Breast epithelium (tissue), 4 donors: ENCODE measurements around the gene ARSA. TPM values are rescaled to one million over a fixed set of nuclear protein-coding genes. Genes with fewer than 3 reads are reported as not detected.
A peak's percentile ranks its signal among the peaks of the same experiment; 100 is the strongest.
"Not testable (repeated sequence)": the region's sequence is repeated elsewhere in the genome, so short reads cannot be mapped to it uniquely, and the experiment has no call there.

Experiments used
- DNase-seq, 2 donors: peaks; one replicate each; pipeline ENCODE4 v3.0.0-alpha.2; 2019; ENCODE audit warnings: low spot score in 2 of 2
- H3K27ac ChIP-seq, 2 donors: fragments of 200-600 bp; sonication (generic) in 1 of 2; one replicate each; pipeline ENCODE4 v1.5.1; 2016 to 2019; ENCODE audit warnings: mild to moderate bottlenecking in 1 of 2
- H3K27me3 ChIP-seq, 2 donors: fragments of 200-600 bp; sonication (generic) in 1 of 2; one replicate each; pipeline versions ENCODE4 v1.5.1 to v1.6.0; 2017 to 2019; ENCODE audit warnings: control low read depth in 1 of 2, mild to moderate bottlenecking in 1 of 2
- H3K36me3 ChIP-seq: fragments of 200-600 bp; one replicate; pipeline ENCODE4 v1.5.1; 2019
- H3K4me1 ChIP-seq, 2 donors: fragments of 200-600 bp; sonication (generic); one replicate each; pipeline ENCODE4 v1.5.1; 2016 to 2019; ENCODE audit warnings: control low read depth in 1 of 2
- H3K4me3 ChIP-seq, 3 donors: fragments of 200-600 bp; sonication (generic); 1 replicate in 2 of 3; 2 replicates in 1 of 3; pipeline ENCODE4 v1.5.1; 2016 to 2019; ENCODE audit warnings: mild to moderate bottlenecking in 3 of 3, moderate library complexity in 2 of 3
- H3K9me3 ChIP-seq, 2 donors: fragments of 200-600 bp; sonication (generic) in 1 of 2; one replicate each; pipeline ENCODE4 v1.5.1; 2016 to 2019; ENCODE audit warnings: control low read depth in 1 of 2
- POLR2A ChIP-seq: fragments of 450-650 bp; IDR thresholded peaks from one replicate; pipeline ENCODE4 v1.6.1; 2016; ENCODE audit warnings: antibody characterized with exemption, mild to moderate bottlenecking, moderate library complexity
- POLR2AphosphoS5 ChIP-seq, 3 donors: sonication (generic); formaldehyde crosslinking; IDR thresholded peaks; one replicate each; pipeline ENCODE4 v1.6.1; 2017; ENCODE audit warnings: antibody characterized with exemption in 3 of 3
- intact Hi-C: fragments of 100-400 bp; cut with DNase I; formaldehyde crosslinking; loops from one replicate; pipeline ENCODE4 v1.15.1; 2023; ENCODE audit warnings: low total_unique reads
- total RNA-seq, 3 donors: library from RNA; depleted of rRNA; stranded (reverse); fragments of >200 nt; gene quantifications; one replicate each; pipeline ENCODE4 v1.1.0, GENCODE V29; 2016
- TF ChIP-seq, protein P1 (sequence below), 3 donors: fragments of 450-650 bp; IDR thresholded peaks; one replicate each; pipeline ENCODE4 v1.5.1; 2016 to 2017; ENCODE audit warnings: antibody characterized with exemption in 3 of 3, mild to moderate bottlenecking in 3 of 3, moderate library complexity in 3 of 3

The ARSA gene
- total RNA-seq, 3 donors from 2014 or later = 23.8 to 39.0 (median 36.3) TPM

GRCh38 chr22:50610041-50610451, 17.9 kb downstream of the ARSA start:
- no peaks in the 10 kb centered on the region for H3K4me1 ChIP-seq
- no peak overlapping the region for H3K4me3 ChIP-seq
- no peak for TF ChIP-seq POLR2AphosphoS5 (IDR thresholded peaks at IDR 0.05)
- no peaks in the 10 kb centered on the region for H3K36me3 ChIP-seq
- DNase-seq = peak in 1 of 2 donors; percentile 39
- H3K27ac ChIP-seq = no peak overlapping the region
- intact Hi-C loops = no loop called here
- no peaks in the 10 kb centered on the region for H3K9me3 ChIP-seq
- no peaks in the 10 kb centered on the region for H3K27me3 ChIP-seq

DNA sequence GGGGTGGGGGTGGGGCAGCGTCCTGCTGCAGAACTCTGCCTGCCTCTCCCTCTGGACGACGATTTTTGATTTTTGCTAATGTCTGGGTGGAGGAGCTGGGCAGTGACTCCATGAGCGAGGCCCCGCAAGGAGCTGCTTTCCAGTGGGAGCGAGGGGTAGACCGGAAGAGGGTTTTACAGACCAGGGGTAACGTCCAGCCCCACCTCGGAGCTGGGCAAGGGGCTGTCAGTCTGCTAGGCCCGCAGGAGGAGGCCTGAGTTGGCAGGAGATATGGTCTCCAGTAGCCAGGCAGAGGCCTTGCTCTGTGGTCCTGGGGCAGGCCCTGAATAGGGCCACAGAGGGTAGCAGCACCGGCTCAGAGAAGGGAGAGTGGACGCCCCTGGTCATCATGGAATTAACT, 18.4 kb downstream of the ARSA start:
- Histone ChIP-seq H3K27me3 (no peaks in the 10 kb centered on the region), H3K36me3 (no peaks in the 10 kb centered on the region), H3K9me3 (no peaks in the 10 kb centered on the region), H3K27ac (no peak overlapping the region), H3K4me3 (no peak overlapping the region), H3K4me1 (no peaks in the 10 kb centered on the region)
- intact Hi-C loops = no loop called here
- TF ChIP-seq, protein P1, sequence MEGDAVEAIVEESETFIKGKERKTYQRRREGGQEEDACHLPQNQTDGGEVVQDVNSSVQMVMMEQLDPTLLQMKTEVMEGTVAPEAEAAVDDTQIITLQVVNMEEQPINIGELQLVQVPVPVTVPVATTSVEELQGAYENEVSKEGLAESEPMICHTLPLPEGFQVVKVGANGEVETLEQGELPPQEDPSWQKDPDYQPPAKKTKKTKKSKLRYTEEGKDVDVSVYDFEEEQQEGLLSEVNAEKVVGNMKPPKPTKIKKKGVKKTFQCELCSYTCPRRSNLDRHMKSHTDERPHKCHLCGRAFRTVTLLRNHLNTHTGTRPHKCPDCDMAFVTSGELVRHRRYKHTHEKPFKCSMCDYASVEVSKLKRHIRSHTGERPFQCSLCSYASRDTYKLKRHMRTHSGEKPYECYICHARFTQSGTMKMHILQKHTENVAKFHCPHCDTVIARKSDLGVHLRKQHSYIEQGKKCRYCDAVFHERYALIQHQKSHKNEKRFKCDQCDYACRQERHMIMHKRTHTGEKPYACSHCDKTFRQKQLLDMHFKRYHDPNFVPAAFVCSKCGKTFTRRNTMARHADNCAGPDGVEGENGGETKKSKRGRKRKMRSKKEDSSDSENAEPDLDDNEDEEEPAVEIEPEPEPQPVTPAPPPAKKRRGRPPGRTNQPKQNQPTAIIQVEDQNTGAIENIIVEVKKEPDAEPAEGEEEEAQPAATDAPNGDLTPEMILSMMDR (IDR thresholded peaks at IDR 0.05) = no peak
- no peak for TF ChIP-seq POLR2A
- TF ChIP-seq POLR2AphosphoS5 (IDR thresholded peaks at IDR 0.05) = no peak
- DNase-seq = peak in 1 of 2 donors; percentile 35

GRCh38 chr22:50608996-50609395, 19.0 kb downstream of the ARSA start:
- DNase-seq = peak in 1 of 2 donors; percentile 41
- TF ChIP-seq POLR2A (no peak), POLR2AphosphoS5 (IDR thresholded peaks at IDR 0.05) (no peak)
- TF ChIP-seq, protein P1 (IDR thresholded peaks at IDR 0.05) = no peak
- no peak overlapping the region for H3K4me3 ChIP-seq
- intact Hi-C loops = no loop called here
- no peaks in the 10 kb centered on the region for H3K27me3 ChIP-seq
- no peaks in the 10 kb centered on the region for H3K36me3 ChIP-seq
- H3K27ac ChIP-seq = no peak overlapping the region
- H3K4me1 ChIP-seq = no peaks in the 10 kb centered on the region
- H3K9me3 ChIP-seq = no peaks in the 10 kb centered on the region

GRCh38 chr22:50608058-50608840, 19.7 kb downstream of the ARSA start:
- H3K36me3 ChIP-seq, H3K9me3 ChIP-seq, H3K4me3 ChIP-seq, intact Hi-C loops, H3K4me1 ChIP-seq, H3K27ac ChIP-seq, H3K27me3 ChIP-seq: not testable (repeated sequence)
- peak in 1 of 2 donors; percentile 30 for DNase-seq

DNA sequence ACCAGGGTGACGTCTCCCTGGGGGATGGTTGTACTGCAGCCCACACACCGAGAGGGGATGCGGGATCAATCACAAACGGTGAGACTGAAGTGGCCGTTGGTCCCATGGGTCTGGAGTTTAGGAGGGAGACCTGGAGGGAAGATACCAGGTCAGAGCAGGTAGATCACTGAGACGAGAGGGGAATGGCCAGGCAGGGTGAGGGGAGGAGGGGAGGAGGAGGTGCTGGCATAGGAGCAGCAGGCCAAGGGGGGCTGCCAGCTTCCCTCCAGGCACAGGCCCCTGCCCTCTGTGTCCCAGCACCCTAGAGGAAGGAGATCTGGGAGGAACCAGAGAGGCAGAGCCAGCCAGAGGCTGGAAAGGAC, 20.3 kb downstream of the ARSA start:
- intact Hi-C loops = no loop called here
- no peaks in the 10 kb centered on the region for H3K4me1 ChIP-seq
- H3K27ac ChIP-seq = no peak overlapping the region
- no peaks in the 10 kb centered on the region for H3K9me3 ChIP-seq
- H3K4me3 ChIP-seq = no peak overlapping the region
- no peaks in the 10 kb centered on the region for H3K36me3 ChIP-seq
- peak in 1 of 2 donors; percentile 12 for DNase-seq
- TF ChIP-seq, protein P1 (IDR thresholded peaks at IDR 0.05) = no peak
- no peak for TF ChIP-seq POLR2A
- TF ChIP-seq POLR2AphosphoS5 (IDR thresholded peaks at IDR 0.05) = no peak
- H3K27me3 ChIP-seq = peaks cover 0 to 7% of the 10 kb centered on the region in 2 donors

DNA sequence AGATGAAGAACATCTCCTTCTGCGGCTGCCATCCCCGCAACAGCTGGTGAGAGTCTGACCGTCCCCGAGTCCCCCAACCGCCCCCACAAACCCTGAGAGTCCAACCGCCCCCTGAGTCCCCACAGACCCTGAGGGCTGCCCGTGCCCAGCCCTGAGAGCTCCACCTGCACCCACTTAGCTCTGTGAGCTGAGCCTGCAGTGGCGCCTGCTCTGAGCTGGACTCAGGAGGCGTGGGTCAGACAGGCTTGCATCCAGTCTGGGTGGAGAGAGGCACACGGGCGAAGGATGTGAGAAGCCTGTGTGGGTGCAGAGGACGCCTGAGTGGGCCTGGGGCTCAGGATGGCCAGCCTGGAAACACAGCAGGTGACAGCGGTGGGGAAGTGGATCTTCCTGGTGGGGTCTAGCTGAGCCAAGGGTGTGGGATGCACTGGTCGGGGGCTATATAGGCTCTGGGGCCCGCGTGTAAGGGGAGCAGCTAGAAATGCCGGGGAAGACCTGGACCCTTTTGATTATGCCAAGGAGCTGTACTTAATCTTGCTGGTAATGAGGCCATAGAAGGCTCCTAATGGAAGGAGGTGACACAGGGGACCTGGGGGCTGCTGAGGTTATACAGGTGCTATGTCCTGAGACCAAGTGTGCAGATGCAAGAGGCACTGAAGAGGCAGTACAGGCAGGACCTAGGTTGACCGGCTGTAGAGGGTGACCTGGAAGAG, 20.9 kb downstream of the ARSA start:
- TF ChIP-seq POLR2A = no peak
- TF ChIP-seq, protein P1 (IDR thresholded peaks at IDR 0.05) = no peak
- no peak for TF ChIP-seq POLR2AphosphoS5 (IDR thresholded peaks at IDR 0.05)
- Histone ChIP-seq H3K36me3 (no peaks in the 10 kb centered on the region), H3K27me3 (peaks cover 0 to 7% of the 10 kb centered on the region in 2 donors), H3K4me3 (no peak overlapping the region), H3K4me1 (no peaks in the 10 kb centered on the region), H3K27ac (no peak overlapping the region), H3K9me3 (no peaks in the 10 kb centered on the region)
- intact Hi-C loops = no loop called here
- DNase-seq = no peak
